H1 (cell line): Measurements from ENCODE around the gene OVCH2.

ENCODE experiments used
- CTCF ChIP-seq, 3 experiments: IDR thresholded peaks; 1 replicate in 2 of 3; 2 replicates in 1 of 3; pipeline versions ENCODE4 v1.5.1 to v1.6.1; 2011; ENCODE audit warnings: low read length in 3 of 3, mild to moderate bottlenecking in 3 of 3, inconsistent platforms in 2 of 3, low read depth in 1 of 3, moderate library complexity in 1 of 3; ENCODE audit not compliant: insufficient read depth in 1 of 3; ENCODE audit errors: control extremely low read depth in 1 of 3
- EP300 ChIP-seq, 2 experiments: IDR thresholded peaks; 1 replicate in 1 of 2; 2 replicates in 1 of 2; pipeline ENCODE4 v1.6.1; 2011 to 2012; ENCODE audit warnings: low read depth in 2 of 2, low read length in 2 of 2, mild to moderate bottlenecking in 2 of 2, borderline replicate concordance in 1 of 2, inconsistent platforms in 1 of 2, moderate library complexity in 1 of 2
- GABPA ChIP-seq: IDR thresholded peaks from 2 replicates; pipeline ENCODE4 v1.6.1; 2011; ENCODE audit warnings: mild to moderate bottlenecking, low read length, moderate library complexity, borderline replicate concordance; ENCODE audit not compliant: insufficient read depth
- POU5F1 ChIP-seq: IDR thresholded peaks from 2 replicates; pipeline ENCODE4 v1.6.1; 2011; ENCODE audit warnings: low read depth, mild to moderate bottlenecking, low read length, moderate library complexity
- RNF2 ChIP-seq: fragments of 200-900, 300-1000 bp; sonication (generic); IDR thresholded peaks from 2 replicates; pipeline ENCODE4 v1.7.1; 2016; ENCODE audit warnings: borderline replicate concordance, low read depth, mild to moderate bottlenecking, antibody characterized with exemption, low read length; ENCODE audit not compliant: poor library complexity, severe bottlenecking; ENCODE audit errors: missing control alignments
- TEAD4 ChIP-seq: IDR thresholded peaks from 2 replicates; pipeline ENCODE4 v1.6.1; 2012; ENCODE audit warnings: low read depth, low read length, inconsistent platforms, mixed read lengths

GRCh38 chr11:7703740-7704139 lies 2.5 kb downstream of the OVCH2 start:
- TF ChIP-seq TEAD4 = no peak
- no peak for TF ChIP-seq GABPA
- no peak for TF ChIP-seq EP300 (IDR thresholded peaks at IDR 0.05; ENCODE audit: borderline replicate concordance in 1 of 2, low read depth in 2 of 2, low read length in 2 of 2)
- no peak for TF ChIP-seq CTCF (IDR thresholded peaks at IDR 0.05; ENCODE audit: control extremely low read depth in 1 of 3, insufficient read depth in 1 of 3, low read depth in 1 of 3, low read length in 3 of 3)
- no peak for TF ChIP-seq POU5F1
- no peak for TF ChIP-seq RNF2
